Ascending aorta (tissue), 2 donors: ENCODE data around the gene PLXND1. TPM values are rescaled to one million over a fixed set of nuclear protein-coding genes. Genes with fewer than 3 reads are reported as not detected.

Experiments
- DNase-seq, 2 donors: peaks; one replicate each; pipeline ENCODE4 v3.0.0-alpha.2; 2019; ENCODE audit warnings: low spot score in 2 of 2
- H3K27ac ChIP-seq, 2 donors: fragments of 200-600 bp; sonication (generic); one replicate each; pipeline ENCODE4 v1.5.1; 2016 to 2017; ENCODE audit warnings: mild to moderate bottlenecking in 1 of 2
- H3K27me3 ChIP-seq: fragments of 200-600 bp; sonication (generic); one replicate; pipeline ENCODE4 v1.5.1; 2017
- H3K36me3 ChIP-seq, 2 donors: fragments of 200-600 bp; sonication (generic); one replicate each; pipeline ENCODE4 v1.5.1; 2016
- H3K4me1 ChIP-seq, 2 donors: fragments of 200-600 bp; sonication (generic); one replicate each; pipeline ENCODE4 v1.5.1; 2016 to 2017; ENCODE audit warnings: mild to moderate bottlenecking in 1 of 2
- H3K4me3 ChIP-seq, 2 donors: fragments of 200-600 bp; sonication (generic); one replicate each; pipeline ENCODE4 v1.5.1; 2016 to 2017; ENCODE audit warnings: mild to moderate bottlenecking in 1 of 2
- H3K9me3 ChIP-seq, 2 donors: fragments of 200-600 bp; sonication (generic); one replicate each; pipeline ENCODE4 v1.5.1; 2016
- intact Hi-C: fragments of 100-400 bp; cut with DNase I; formaldehyde crosslinking; loops from one replicate; pipeline ENCODE4 v1.15.1; 2023
- total RNA-seq: library from RNA; depleted of rRNA; stranded (reverse); fragments of >200 nt; gene quantifications from one replicate; pipeline ENCODE4 v1.1.0, GENCODE V29; 2016
- TF ChIP-seq, protein P1 (sequence below), 3 experiments: fragments of 200-600 bp in 2 of 3; fragments of 450-650 bp in 1 of 3; sonication (generic) in 2 of 3; IDR thresholded peaks; one replicate each; pipeline ENCODE4 v1.5.1; 2016 to 2019; ENCODE audit warnings: antibody characterized with exemption in 3 of 3, mild to moderate bottlenecking in 1 of 3, moderate library complexity in 1 of 3

Gene PLXND1
- total RNA-seq, 1 donor from 2014 or later: 407 TPM

GRCh38 chr3:129526121-129526900, 80.2 kb downstream of the PLXND1 start:
- no peaks in the 10 kb centered on the region for H3K9me3 ChIP-seq
- no peak for DNase-seq
- H3K27me3 ChIP-seq: no peaks in the 10 kb centered on the region
- intact Hi-C loops: no loop called here
- no peak overlapping the region for H3K4me3 ChIP-seq
- H3K4me1 ChIP-seq: peaks cover 0 to 9% of the 10 kb centered on the region in 2 donors
- H3K27ac ChIP-seq: no peak overlapping the region
- TF ChIP-seq, protein P1, sequence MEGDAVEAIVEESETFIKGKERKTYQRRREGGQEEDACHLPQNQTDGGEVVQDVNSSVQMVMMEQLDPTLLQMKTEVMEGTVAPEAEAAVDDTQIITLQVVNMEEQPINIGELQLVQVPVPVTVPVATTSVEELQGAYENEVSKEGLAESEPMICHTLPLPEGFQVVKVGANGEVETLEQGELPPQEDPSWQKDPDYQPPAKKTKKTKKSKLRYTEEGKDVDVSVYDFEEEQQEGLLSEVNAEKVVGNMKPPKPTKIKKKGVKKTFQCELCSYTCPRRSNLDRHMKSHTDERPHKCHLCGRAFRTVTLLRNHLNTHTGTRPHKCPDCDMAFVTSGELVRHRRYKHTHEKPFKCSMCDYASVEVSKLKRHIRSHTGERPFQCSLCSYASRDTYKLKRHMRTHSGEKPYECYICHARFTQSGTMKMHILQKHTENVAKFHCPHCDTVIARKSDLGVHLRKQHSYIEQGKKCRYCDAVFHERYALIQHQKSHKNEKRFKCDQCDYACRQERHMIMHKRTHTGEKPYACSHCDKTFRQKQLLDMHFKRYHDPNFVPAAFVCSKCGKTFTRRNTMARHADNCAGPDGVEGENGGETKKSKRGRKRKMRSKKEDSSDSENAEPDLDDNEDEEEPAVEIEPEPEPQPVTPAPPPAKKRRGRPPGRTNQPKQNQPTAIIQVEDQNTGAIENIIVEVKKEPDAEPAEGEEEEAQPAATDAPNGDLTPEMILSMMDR (IDR thresholded peaks at IDR 0.05): no peak
- H3K36me3 ChIP-seq: no peaks in the 10 kb centered on the region

- DNase-seq: no peak
- H3K27ac ChIP-seq: no peak overlapping the region
- no peaks in the 10 kb centered on the region for H3K36me3 ChIP-seq
- intact Hi-C loops: no loop called here
- peaks cover 0 to 9% of the 10 kb centered on the region in 2 donors for H3K4me1 ChIP-seq
- H3K9me3 ChIP-seq: no peaks in the 10 kb centered on the region
- TF ChIP-seq, protein P1 (IDR thresholded peaks at IDR 0.05): no peak
- H3K4me3 ChIP-seq: no peak overlapping the region
- H3K27me3 ChIP-seq: no peaks in the 10 kb centered on the region
These were observed 81.0 kb downstream of the PLXND1 start for GRCh38 chr3:129525341-129525968.

GRCh38 chr3:129524081-129524480, 82.4 kb downstream of the PLXND1 start:
- no peaks in the 10 kb centered on the region for H3K4me1 ChIP-seq
- peaks cover 9 to 10% of the 10 kb centered on the region in 2 donors for H3K36me3 ChIP-seq
- H3K27me3 ChIP-seq: no peaks in the 10 kb centered on the region
- intact Hi-C loops: no loop called here
- no peaks in the 10 kb centered on the region for H3K9me3 ChIP-seq
- H3K4me3 ChIP-seq: no peak overlapping the region
- DNase-seq: no peak
- H3K27ac ChIP-seq: no peak overlapping the region
- TF ChIP-seq, protein P1 (IDR thresholded peaks at IDR 0.05): no peak

DNA sequence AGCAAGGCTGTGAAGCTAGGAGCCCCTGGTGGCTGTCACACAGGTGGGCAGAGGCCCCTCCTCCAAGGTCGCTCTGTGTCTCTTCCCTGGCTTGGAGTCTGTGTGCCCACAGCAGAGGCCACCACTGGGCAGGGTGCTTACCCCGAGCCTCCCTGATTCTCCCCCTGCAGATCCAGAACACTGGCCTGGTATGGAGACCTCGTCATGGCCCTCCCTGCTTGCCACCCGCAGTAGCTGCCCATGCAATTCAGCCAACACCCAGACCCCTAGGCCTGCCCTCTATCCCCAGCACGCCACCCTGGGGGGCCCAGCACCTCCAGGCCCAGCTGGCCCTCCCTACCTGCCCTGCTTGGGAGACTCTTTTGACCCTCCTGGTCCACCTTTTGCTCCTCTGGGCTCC, 83.5 kb downstream of the PLXND1 start:
- H3K9me3 ChIP-seq: no peaks in the 10 kb centered on the region
- no peak overlapping the region for H3K4me3 ChIP-seq
- no peak overlapping the region for H3K27ac ChIP-seq
- H3K36me3 ChIP-seq: peaks cover 13 to 21% of the 10 kb centered on the region in 2 donors
- no peak for DNase-seq
- intact Hi-C loops: no loop called here
- H3K4me1 ChIP-seq: no peaks in the 10 kb centered on the region
- TF ChIP-seq, protein P1 (IDR thresholded peaks at IDR 0.05): no peak
- H3K27me3 ChIP-seq: no peaks in the 10 kb centered on the region

- Histone ChIP-seq H3K27me3 (no peaks in the 10 kb centered on the region), H3K4me3 (no peak overlapping the region), H3K4me1 (no peaks in the 10 kb centered on the region), H3K27ac (no peak overlapping the region), H3K36me3 (peaks cover 13 to 29% of the 10 kb centered on the region in 2 donors), H3K9me3 (no peaks in the 10 kb centered on the region)
- intact Hi-C loops: no loop called here
- TF ChIP-seq, protein P1 (IDR thresholded peaks at IDR 0.05): no peak
- DNase-seq: no peak
These were observed 84.9 kb downstream of the PLXND1 start for GRCh38 chr3:129521611-129522010.
